NCI-H146 treated with DMSO at 0.1 percent for 48 hours (cell line): ENCODE results near the gene DEPDC1B.
"Not testable (repeated sequence)": the region's sequence is repeated elsewhere in the genome, so short reads cannot be mapped to it uniquely, and the experiment has no call there.

Source experiments
- DNase-seq: peaks from one replicate; lab custom pipeline; 2025; ENCODE audit not compliant: unreplicated experiment; lab: John Stamatoyannopoulos, UW

Gene DEPDC1B, protein sequence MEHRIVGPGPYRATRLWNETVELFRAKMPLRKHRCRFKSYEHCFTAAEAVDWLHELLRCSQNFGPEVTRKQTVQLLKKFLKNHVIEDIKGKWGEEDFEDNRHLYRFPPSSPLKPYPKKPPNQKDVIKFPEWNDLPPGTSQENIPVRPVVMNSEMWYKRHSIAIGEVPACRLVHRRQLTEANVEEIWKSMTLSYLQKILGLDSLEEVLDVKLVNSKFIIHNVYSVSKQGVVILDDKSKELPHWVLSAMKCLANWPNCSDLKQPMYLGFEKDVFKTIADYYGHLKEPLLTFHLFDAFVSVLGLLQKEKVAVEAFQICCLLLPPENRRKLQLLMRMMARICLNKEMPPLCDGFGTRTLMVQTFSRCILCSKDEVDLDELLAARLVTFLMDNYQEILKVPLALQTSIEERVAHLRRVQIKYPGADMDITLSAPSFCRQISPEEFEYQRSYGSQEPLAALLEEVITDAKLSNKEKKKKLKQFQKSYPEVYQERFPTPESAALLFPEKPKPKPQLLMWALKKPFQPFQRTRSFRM

GRCh38 chr5:60699609-60700415, at the start of gene DEPDC1B:
TSS of gene DEPDC1B (minus strand) at chr5:60700166. CDS start at chr5:60700093, 73 bp downstream.
- peak; percentile 82 for DNase-seq

DNA sequence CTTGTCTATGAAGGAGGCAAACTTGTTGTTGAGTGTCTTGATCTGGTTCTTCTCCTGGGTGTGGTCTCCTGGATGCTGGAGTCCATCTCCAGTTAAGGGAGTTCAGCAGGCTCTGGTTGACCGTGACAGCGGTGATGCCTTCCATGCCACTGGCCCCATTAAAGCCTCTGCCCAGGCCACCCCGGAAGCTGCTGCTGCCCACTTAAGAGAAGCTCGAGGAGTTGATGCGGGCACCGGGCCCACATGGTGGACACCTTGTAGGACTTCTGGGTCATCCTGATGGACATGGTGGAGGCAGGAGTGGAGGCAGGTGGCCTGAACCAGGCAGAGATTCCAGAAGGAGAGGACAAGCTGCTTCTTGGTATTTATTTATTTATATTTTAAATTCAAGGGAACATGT, 44.7 kb upstream of the DEPDC1B start:
- no peak for DNase-seq

- DNase-seq = no peak
Observed at GRCh38 chr5:60743511-60744314, 43.7 kb upstream of the DEPDC1B start.

DNA sequence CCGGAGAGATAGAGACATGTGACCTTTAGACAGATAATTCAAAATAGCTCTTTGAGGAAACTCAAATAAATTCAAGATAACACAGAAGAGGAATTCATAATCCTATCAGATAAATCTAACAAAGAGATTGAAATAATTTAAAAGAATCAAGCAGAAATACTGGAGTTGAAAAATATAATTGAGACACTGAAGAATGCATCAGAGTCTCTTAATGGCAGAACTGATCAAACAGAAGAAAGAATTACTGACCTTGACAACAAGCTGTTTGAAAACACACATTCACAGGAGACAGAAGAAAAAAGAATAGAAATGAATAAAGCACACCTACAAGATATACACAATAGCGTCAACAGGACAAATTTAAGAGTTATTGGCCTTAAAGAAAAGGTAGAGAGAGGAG, 40.4 kb upstream of the DEPDC1B start:
- no peak for DNase-seq

GRCh38 chr5:60738933-60739332, 39.0 kb upstream of the DEPDC1B start:
- no peak for DNase-seq

DNA sequence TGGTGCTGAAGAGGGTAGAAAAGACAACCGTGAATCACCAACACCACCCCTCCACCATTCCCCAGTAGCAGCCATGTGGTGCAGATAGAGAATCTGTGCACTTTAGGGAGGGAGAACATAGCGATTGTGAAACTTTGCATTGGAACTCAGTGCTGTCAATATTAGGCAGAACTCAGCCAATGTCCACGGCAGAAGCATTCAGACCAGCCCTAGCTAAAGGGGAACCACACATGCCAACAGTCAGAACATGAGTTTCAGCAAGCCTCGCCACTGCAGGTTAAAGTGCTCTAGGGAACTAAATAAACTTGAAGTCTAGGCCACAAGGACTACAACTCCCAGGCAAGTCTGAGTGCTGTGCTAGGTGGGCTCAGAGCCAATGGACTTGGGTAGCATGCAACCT, 38.5 kb upstream of the DEPDC1B start:
- no peak for DNase-seq

DNA sequence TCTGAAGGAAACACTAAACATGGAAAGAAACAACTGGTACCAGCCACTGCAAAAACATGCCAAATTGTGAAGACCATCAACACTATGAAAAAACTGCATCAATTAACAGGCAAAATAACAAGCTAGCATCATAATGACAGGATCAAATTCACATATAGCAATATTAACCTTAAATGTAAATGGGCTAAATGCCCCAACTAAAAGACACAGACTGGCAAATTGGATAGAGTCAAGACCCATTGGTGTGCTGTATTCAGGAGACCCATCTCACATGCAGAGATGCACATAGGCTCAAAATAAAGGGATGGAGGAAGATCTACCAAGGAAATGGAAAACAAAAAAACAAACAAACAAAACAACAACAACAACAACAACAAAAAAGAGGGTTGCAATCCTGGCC, 30.9 kb upstream of the DEPDC1B start:
- not testable (repeated sequence) for DNase-seq

GRCh38 chr5:60727033-60727679, 27.2 kb upstream of the DEPDC1B start:
- DNase-seq = no peak

DNA sequence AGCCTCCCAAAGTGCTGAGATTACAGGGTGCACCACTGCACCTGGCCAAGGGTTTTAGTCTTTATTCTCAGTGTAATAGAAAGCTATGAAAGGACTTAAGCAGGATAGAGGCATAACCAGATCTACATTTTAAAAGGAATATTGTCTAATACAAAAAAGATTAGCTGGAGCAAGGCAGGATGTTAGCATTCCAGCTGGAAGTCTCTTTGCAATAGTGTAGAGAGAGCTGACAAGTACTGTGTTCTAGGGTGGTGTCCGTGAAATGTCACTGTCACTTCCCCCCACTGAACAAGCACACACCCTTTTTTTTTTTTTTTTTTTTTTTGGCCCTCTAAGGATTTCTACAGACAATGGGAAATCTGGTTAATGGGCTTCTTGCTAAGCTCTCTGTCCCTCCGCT, 24.2 kb upstream of the DEPDC1B start:
- DNase-seq = no peak

GRCh38 chr5:60722416-60722815, 22.4 kb upstream of the DEPDC1B start:
- peak; percentile 94 for DNase-seq

DNA sequence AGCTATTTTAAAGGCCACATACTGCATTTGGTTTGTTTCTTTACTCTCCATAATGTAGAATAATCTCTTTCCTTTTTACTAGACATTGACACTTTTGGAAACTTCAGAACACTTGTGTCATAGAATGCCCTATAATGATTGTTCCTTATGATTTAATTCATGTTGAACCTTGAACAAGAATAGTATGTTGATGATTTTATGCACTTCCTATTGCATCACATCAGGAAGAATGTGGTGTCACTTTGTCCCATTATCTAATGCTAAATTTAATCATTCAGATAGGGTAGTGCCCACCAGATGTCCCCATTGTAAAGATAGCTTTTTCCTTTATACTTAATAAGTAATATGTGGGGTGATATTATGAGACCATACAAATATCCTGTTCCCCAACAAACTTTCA, 19.4 kb upstream of the DEPDC1B start:
- DNase-seq = no peak

DNA sequence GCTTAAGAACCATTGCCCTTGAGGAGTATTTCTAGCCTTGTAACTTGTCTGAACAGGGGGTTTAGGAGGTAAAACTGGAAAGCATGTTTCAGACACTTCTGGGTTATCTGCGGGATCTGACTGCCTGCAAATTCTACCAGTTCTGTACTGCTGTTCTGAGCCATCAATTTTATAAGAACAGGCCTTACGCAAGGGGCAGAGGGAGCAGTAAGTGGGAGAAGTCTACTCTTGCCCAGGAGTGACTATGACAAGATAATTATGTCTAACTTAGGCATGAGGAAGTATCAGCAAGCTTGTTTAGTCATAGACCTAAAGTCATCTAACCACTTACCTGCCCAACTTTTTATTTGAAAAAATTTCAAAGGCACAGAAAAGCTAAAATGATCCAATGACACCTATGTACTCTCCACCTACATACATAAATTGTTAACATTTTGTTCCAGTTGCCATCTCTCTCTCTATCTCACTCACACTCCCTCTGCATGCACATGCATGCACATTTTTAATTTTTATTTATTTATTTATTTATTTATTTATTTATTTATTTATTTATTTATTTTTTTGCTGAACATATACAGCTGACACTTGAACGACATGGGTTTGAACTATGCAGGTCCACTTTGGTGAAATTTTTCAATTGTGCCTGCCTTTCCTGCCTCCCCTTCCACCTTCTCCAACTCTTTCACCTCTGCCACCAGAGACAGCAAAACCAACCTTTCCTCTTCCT, 18.4 kb upstream of the DEPDC1B start:
- DNase-seq = no peak

DNA sequence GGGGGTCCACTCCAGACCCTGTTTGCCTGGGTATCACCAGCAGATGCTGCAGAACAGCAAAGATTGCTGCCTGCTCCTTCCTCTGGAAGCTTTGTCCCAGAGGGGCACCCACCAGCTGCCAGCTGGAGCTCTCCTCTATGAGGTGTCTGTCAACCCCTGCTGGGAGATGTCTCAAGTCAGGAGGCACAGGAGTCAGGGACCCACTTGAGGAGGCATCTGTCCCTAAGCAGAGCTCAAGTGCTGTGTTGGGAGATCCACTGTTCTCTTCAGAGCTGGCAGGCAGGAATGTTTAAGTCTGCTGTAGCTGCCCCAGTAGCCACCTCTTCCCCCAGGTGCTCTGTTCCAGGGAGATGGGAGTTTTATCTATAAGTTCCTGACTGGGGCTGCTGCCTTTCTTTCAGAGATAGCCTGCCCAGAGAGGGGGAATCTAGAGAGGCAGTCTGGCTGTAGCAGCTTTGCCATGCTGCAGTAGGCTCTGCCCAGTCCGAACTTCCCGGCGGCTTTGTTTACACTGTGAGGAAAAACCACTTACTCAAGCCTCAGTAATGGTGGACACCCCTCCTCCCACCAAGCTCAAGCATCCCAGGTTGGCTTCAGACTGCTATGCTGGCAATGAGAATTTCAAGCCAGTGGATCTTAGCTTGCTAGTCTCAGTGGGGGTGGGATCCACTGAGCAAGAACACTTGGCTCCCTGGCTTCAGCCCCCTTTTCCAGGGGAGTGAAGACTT, 15.4 kb upstream of the DEPDC1B start:
- not testable (repeated sequence) for DNase-seq

GRCh38 chr5:60712950-60713349, 13.0 kb upstream of the DEPDC1B start:
- DNase-seq = no peak

DNA sequence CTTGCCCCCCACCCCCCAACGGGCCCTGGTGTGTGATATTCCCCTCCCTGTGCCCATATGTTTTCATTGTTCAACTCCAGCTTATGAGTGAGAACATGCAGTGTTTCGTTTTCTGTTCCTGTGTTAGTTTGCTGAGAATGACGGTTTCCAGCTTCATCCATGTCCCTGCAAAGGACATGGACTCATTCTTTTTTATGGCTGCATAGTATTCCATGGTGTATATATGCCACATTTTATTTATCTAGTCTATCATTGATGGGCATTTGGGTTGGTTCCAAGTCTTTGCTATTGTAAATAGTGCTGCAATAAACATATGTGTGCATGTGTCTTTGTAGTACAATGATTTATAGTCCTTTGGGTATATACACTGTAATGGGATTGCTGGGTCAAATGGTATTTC, 11.9 kb upstream of the DEPDC1B start:
- DNase-seq = not testable (repeated sequence)

DNA sequence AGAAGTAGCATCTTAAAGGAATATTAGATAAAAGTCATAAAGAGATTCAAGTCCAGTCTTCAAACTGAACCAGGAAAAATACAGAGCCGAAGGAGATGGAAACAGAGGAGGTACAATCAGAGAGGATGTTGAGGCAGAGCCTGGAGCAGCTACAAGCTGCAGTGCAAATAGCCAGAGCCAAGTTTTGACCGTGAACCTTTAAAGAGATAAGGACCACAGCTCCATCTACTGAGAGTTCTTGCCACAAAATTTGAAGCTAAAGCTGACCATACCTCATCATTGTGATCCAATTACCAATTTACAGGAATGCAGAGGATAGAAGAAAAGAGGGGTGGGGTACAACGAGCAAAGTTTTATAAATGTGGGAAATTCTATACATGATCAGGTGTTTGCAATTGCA, 10.4 kb upstream of the DEPDC1B start:
- DNase-seq = no peak

DNA sequence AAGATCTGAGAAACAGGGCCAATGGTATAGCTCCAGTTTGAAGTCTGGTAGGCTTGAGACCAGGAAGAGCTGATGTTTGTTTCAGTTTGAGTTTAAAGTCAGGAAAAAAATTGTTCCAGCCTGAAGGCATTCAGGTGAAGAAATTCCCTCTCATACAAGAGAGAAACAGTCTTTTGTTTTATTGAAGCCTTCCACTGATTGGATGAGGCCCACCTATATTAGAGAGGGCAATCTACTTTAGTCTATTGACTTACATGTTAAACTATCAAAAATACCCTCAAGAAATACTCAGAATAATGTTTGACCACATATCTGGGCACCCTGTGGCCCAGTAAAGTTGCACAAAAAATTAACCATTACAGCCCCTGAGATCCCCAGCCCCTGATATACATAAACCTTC, 5.2 kb upstream of the DEPDC1B start:
- no peak for DNase-seq

DNA sequence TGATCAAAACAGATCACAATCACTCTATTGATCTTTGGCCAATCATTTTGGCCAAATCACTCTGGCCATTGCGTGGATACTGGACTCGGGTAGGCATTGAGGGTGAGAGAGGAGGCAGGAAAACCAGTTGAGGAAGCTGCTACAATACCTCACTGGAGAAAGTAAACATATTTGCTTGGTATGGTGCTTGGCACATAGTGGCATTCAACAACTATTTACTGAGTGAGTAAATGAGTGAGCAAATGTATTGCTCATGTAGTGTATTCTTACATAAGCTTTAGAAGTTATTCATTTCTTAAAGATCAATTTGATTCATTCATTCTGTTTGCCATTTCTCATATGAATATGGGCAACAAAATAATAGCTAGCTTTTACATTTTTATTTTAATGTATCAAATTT, 4.0 kb upstream of the DEPDC1B start:
- DNase-seq = no peak

- no peak for DNase-seq
Observed at GRCh38 chr5:60701321-60701968, 1.5 kb upstream of the DEPDC1B start.
